NCI-H187 (cell line): Measurements from ENCODE around the gene GNPTG.
"Not testable (repeated sequence)": the region's sequence is repeated elsewhere in the genome, so short reads cannot be mapped to it uniquely, and the experiment has no call there.

Experiments
- DNase-seq, 2 experiments: peaks; one replicate each; lab custom pipeline; 2025; lab: John Stamatoyannopoulos, UW

The GNPTG gene

GRCh38 chr16:1319041-1319440 is 32.7 kb upstream of the GNPTG start:
- DNase-seq = no peak

DNA sequence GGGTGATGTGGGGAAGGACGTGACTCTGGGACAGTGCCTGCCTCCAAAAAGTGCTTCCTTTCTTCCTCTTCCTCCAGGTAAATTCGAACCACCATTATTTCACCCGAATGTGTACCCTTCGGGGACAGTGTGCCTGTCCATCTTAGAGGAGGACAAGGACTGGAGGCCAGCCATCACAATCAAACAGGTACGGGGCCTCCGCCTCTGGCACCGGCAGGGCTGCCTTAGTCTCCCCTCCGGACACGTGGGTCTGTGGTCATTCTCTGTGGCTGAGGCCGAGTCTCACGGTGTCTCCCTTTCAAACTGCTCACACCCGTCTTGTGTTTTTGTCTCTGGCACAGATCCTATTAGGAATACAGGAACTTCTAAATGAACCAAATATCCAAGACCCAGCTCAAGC is 31.6 kb upstream of the GNPTG start:
- DNase-seq = no peak

DNA sequence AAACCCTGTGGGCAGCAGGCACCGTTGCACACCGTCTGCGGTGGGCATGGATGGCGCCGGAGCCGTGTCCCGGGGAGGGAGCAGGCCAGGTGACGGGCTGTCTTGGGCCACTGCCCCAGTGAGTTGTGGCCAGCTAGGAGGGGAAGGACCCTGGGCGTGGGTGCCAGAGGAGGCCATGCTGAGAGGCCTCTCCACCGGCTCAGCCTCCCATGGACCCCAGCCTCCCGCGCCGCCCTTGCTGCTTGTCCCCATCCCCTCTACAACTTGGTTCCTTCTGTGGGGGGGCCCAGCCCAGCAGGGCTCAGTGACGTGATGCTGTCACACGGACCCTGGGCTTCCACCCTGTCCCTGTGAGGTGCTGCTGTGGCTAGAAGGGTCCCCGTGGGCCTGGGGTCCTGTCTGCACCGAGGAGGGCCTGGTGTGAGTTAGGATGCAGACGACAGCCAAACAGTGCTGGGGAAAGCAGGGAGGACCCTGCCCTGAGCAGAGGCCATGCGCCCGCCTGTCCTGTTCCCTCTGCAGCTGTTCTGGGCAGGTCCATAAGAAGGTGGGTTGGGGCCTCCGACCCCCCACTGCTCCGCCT is 31.0 kb upstream of the GNPTG start:
- no peak for DNase-seq

DNA sequence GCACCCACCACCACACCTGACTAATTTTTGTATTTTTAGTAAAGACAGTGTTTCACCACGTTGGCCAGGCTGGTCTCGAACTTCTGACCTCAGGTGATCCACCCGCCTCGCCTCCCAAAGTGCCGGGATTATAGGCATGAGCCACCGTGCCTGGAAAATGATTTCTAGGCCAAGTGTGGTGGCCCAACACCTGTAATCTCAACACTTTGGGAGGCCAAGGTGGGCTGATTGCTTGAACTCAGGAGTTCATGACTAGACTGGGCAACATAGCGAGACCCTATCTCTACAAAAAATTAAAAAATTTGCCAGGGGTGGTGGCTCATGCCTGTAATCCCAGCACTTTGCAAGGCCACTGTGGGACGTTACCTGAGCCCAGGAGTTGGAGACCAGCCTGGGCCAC is 29.3 kb upstream of the GNPTG start:
- DNase-seq = no peak

DNA sequence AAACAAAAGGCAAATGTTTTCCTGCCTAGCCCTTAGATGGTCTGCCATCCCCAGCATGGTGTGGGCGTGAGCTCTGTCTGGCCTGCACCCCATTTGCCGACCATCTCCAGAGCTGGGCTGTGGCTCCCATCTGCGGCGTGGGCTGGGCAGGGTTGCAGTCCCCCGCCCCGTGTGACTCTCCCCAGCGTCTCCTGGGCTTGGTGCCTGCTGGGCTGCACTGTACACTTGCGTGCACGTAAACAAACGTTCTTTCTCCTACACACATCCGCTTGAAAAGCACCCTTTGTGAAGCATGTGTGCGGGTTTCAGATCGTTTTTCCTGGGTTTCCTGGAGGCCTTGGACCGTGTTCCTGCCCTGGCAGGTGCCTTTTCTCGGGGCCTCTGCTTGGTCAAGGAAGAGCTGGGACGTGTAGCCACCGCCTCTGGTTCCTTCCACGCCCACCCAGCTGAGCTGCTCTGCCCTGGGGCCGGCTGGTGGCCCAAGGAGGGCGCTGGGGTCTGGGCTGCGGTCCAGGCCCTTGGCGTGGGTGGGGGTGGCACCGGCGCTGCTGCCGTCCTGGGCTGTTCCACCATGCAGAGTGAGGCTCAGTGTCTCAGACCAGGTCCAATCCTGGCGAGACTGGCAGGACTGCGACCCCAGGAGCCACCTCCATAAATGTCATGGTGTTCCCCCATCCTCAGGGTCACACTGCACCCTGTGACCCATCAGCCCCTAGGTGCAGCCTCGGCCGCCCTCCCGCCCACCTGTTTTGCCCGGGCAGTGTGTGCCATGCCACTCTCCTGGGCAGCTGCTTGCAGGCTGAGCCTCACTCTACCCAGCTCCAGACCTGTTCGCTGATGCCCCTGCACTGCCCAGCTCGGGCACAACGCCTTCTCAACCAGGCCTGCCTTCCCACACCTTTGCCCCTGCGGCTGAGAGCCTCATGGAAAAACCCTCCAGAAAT is 28.2 kb upstream of the GNPTG start:
- DNase-seq = no peak

DNA sequence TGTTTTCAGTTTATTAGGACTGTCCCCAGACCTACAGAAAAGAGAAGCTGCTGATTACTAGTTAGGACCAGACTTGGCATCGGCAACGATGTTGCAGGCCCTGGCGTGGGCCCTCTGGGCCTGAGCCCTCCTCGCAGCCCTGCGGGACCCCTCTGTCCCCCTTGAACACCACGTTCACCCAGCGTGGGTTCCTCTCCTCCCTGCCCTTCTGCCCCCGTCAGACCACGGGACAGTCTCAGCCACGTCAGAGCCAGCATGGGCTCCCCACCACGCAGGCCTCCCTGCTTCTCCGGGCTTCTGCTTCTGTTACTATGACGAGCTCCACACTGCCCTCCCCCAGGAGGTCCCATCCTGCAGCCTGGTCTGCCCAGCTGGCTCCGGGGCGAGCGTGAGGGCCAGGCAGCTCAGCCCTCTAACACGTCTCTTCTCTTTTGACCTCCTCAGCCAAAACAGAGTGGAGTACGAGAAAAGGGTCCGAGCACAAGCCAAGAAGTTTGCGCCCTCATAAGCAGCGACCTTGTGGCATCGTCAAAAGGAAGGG is 27.4 kb upstream of the GNPTG start:
- DNase-seq = no peak

GRCh38 chr16:1325261-1325660 is 26.5 kb upstream of the GNPTG start:
- no peak for DNase-seq

DNA sequence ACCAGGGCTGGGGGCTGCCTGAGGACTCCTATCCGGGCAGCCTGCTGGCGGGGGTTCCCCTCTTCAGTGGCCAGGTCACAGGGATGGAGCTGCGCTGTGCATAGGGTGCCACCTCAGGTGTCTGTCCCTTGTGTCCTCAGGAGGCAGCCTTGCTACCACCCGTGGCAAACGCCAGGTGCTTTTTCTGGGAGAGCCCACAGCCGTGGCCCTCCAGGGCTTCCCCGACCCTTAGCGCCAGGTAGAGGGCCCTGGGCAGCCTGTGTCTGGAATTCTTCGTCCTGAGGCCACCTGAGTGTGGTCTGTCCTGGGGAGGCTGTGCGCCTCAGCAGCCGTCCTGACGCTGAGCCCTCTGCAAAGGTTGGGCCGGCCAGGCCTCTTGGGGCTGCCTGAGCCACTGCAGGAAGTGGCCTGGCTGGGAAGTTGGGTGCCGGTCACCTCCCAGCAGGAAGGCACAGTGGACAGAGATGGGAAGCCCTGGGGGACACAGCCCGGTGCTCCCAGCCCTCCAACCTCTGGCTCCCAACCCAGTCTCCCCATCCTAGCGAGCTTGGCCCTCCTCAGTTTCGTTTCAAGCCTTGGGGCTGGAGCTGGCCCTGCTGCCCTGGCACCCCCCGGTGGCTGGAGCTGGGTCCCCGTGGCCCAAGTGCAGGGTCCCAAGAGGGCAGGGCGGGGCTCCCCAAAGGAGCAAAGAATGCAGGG is 25.9 kb upstream of the GNPTG start:
- DNase-seq = no peak

DNA sequence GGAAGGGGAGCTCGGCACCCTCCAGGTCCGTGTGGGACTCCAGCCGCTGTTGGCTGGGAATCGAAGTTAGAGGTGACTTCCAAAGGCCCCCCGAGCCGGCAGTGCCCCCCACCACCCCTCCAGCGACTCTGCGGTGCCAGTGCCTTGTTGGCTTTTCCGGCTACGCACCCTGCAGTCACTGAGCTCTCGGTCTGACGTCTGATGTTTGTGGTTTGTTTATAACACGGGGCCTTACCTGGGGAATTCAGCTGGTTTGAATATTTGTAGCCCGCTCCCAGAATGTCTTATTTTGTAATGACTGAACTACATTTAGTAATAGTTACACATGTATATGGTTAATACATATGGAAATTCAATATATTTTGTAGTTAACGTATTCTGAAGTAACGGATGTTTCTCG is 25.3 kb upstream of the GNPTG start:
- DNase-seq = no peak

- no peak for DNase-seq
Measured at GRCh38 chr16:1326946-1327618, 24.6 kb upstream of the GNPTG start.

- DNase-seq = no peak
Measured at GRCh38 chr16:1327619-1327947, 24.1 kb upstream of the GNPTG start.

GRCh38 chr16:1328136-1328535 is 23.6 kb upstream of the GNPTG start:
- not testable (repeated sequence) for DNase-seq

GRCh38 chr16:1328961-1329360 is 22.8 kb upstream of the GNPTG start:
- not testable (repeated sequence) for DNase-seq

DNA sequence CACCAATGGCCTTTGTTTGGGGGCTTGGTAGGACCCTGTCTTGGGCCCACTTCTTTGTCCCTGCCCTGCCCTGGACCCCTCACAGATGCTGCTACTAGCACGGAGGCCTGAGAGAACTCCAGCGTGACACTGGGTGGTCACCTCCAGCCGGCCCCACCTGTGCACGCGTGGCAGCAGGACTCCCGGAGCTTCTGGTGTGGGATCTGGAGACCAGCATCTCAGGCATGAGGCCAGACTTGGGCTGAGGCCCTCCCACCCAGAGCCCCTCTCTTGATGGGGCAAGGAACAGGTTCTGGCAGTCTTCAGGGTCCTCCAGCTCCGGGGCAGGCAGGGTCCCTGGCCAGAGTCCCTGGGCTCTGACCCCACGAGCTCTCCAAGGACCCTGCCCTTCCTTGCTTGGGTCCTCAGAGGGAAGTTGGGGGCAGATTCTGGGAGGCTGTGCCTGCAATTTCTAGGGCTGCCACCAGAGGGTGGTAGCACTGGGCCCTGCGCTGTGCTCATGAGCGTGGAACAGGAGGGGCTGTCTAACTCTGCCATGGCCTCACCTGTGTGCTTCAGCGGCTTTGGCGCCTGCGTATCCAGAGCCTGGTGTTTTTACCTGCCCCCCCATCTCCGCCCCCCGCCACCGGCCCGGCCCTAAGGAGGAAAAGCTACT is 21.3 kb upstream of the GNPTG start:
- peak in 1 of 2 experiments; percentile 45 for DNase-seq

DNA sequence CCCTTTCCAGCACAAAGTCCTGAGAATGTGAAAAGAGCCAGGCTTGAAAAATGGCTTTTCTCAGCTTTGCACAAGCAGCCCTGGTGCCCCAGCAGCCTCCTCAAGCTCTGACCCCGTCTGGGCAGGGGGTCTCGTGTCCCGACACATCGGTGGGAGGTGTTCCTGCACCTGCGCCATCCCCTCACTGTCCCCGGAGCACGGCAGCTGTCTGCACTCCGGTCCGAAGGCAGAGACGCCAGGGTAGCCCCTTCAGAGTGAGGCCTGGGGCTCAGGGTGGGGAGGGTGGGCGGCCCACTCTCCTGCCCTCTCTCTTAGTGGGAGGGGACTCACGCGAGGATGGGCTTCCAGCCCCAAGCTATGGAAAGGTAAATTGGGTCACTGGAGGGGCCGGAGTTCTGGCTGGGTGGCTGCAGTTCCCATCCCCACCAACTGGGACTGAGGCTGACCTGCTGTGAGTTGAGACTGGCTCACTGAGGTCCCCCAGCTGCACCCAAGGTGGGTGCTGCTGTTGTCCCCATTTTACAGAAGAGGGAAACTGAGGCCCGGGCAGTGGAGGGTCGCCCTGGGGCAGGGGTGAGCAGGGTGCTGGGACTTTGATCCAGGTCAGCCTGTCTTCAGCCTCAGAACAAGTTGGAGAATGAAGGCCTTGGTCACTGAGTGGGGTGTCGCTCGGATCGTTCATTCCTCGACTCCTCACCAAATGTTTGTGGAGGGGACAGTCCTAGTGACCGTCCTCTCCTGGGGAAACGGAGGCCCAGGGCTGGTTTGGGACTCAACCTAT is 20.6 kb upstream of the GNPTG start:
- DNase-seq = no peak

DNA sequence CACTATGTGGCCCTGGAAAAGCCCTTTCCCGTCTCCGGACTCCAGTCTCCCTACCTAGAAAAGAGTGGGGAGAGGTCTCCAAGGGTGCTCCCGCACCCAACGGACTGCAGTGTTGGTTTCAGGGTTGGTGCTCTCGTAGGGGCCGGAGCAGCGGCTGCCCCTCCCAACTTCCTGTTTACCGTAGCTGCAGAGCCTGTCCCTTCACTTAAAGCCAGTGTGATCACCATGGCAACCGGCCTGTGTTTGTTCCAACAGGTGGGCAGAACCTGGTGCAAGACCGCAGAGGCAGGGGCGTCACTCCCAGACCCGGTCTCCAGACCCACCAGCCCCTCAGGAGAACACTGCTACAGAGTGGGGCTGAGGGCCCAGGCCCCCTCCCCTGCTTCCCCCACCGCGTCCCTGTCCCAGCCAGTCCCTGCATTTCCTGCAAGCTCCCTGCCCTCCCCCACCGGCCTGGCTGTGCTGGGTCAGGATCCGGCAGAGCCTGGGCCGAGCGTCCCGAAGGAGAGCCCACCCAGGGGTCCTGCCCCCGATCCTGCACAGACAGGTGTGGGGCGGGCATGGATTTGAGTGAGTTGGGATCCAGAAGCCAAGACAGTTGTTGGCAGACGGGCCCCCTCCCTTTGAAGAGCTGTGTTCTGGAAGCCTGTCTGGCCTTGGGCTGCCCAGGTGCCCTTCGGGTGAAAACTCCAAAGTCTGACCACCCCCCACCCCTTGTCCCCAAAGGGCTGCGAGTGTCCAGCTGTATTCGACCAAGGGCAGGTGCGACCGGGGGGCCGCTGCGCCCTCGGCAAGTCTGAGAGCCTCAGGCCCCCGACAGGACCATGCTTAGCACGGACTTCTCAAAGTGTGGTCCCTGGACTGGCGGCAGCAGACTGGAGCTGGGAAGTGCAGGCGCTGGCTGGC is 19.8 kb upstream of the GNPTG start:
- DNase-seq = no peak

GRCh38 chr16:1332618-1333148 is 19.0 kb upstream of the GNPTG start:
- no peak for DNase-seq

DNA sequence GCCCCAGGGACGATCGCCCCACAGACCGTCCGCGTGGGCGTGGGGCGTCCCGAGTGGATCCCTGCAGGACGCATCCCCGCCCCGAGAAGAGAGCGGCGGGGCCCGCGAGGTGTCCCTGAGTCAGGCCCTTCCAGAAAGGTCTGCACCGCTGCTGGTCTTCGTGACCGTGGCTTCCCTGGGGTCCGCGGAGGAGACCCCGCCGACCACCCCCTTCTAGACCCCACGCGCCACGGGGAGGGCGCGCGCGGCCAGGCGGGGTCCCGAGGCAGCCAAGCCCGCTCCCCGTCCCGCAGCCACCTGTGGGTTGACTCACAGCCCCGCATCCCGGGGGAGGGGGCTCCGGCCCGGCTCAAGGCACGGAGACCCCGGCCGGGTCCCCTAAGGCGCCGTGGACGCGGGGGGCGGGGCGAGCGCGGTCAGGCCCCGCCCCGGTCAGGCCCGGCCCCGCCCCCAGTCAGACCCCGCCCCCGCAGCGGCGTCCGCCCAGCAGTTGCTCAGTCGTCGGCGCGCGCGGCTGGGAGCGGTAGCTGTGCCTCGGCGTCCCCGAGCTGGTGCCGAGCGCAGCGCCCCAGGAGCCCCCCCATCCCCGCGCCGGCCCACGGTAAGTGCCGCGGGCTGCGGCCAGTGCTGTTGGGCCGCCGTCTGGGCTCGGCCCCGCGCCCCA is 18.4 kb upstream of the GNPTG start, which contains the start of gene BAIAP3:
BAIAP3 (plus strand) TSS at position 497 of the 664 bp plus-strand sequence. CDS start 4,905 bp downstream, outside the sequence.
- no peak for DNase-seq
